Stimulated activated CD8-positive, alpha-beta memory T cell treated with anti-CD3 and anti-CD28 coated beads, Interleukin-4, amount 100 ng/mL, for 4 hours (primary cell): ENCODE measurements around the gene MTFP1.
"Not testable (repeated sequence)": the region's sequence is repeated elsewhere in the genome, so short reads cannot be mapped to it uniquely, and the experiment has no call there.

Experiments used
- DNase-seq, 2 donors: peaks; one replicate each; pipeline ENCODE4 v3.0.0-alpha.2; 2020; ENCODE audit warnings: low read depth in 2 of 2, low spot score in 1 of 2

The MTFP1 gene, protein sequence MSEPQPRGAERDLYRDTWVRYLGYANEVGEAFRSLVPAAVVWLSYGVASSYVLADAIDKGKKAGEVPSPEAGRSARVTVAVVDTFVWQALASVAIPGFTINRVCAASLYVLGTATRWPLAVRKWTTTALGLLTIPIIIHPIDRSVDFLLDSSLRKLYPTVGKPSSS

DNA sequence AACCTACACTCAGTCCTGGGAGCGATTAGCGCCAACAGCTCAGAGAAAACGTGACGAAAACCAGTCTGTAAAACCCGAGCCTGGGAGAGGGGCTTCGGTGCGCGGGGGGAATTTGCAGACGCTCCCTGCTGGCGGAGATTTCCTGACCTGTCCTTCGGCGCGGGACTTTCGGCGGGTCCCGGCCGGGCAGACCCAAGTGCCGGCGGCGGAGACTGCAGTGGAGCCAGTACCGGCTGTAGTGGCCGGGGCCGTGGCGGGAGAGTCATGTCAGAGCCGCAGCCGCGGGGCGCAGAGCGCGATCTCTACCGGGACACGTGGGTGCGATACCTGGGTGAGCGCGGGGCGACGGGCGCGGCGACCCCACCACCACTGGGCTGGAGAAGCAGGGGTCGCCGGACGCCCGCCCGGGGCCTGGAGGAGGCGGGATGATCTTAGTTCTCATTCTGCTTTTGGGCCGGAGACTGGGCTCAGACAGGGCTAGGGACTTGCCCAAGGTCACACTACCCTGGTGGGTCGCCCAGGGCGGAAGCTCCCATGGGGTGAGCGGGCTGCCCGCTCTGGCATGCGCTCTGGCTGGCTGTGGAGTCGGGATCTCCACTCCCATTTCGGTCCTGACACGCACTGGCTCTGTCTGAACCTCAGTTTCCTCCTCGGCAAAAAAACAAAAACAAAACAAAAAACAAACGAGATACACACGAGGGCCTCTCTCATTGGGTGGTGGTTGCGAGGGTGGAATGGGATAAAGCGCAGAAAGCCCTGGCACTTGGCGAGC is at the start of gene MTFP1:
Gene MTFP1 (plus strand): TSS at position 153 of the 772 bp plus-strand sequence. CDS start 112 bp downstream, at position 265.
- DNase-seq, result no peak

DNA sequence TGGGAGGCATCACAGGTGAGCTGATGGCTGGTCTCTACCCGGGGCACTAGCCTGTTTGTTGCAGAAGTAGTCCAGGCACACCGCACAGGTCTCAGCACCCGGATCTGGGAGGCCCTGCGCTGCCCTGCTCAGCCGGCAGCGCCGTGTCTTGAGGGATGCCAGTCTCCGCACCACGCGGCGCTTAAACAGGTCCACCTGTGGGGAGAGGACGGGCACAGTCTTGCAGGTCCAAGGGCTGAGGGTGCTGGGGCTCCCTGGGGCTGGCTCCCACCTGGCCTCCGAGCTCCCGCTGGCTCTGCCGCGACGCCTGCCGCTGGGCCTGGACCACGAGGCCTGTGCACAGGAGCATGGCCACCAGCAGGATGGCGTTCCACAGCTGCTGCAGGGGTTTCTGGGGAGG is 45.6 kb upstream of the MTFP1 start:
- DNase-seq, result no peak

DNA sequence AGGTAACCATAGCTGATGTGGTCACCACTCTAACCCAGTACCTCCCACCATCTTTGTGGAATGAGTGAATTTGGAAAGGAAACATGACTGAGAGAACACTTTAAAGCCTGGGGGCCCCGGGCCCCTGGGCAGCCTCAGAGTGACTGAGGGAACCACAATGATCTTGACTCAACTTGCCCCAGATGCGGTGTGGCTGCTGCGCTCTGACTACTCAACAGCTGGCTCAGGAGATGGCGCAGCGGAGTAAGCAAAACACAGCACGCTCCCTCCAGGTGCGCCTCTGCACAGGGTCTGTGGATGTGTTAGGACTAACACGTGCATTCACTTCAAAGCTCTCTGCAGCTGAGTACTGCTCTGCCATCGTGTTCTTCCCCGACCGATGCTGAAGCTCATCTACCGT is 44.3 kb upstream of the MTFP1 start:
- DNase-seq, result no peak

DNA sequence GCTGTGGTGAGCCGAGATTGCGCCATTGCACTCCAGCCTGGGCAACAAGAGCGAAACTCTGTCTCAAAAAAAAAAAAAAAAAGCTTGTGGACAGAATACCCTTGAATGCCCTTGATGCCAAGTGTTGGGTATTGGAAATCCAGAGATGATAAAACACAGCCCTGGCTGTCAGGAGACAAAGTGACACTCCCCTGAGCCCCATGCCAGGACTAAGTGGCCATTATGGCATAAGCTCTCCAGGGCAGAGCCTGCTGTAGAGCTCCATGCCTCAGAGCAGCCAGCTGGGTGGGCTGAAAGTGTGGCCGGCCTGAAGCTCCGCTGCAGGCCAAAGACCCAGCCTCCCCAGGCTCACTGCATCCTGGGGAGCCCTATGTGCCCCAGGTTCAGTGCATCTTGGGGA is 43.2 kb upstream of the MTFP1 start:
- no peak for DNase-seq

DNA sequence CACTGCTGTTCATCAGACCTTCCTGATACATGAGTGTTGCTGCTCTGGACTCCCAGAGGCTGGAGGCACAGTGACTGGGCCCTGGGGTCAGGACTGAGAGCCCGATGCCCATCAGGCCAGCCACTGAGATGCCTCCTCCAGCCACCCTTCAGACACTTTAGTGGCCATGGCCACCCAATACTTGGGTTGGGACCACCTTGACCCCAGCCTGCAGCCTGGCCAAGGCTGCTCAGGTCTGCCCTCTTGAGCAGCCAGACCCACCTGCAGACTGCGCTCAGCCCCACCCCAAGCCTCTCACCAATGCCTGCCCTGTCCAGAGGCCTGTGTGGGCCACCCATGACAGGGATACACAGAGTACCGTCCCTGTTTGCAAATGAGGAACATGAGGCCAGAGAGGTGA is 42.5 kb upstream of the MTFP1 start:
- DNase-seq, result no peak

DNA sequence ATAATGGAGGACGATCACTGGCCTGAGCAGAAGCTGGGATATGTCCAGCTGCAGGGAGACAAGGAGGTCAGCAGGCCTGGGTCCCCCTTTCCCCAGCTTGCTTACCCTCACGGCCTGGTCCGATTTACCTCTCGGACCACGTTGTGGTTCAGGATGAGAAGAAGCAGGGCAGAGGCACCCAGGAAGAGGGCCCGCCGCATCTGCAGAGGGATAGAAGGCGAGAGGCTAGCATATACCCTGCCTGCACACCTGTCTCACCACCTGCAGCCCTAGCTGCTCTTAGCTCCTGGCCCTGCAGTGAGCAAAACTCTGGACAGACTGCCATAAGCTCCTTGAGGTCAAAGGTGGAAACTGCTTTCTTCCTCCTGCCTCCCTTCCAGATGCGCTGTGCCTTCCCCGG is 39.6 kb upstream of the MTFP1 start:
- DNase-seq, result no peak

DNA sequence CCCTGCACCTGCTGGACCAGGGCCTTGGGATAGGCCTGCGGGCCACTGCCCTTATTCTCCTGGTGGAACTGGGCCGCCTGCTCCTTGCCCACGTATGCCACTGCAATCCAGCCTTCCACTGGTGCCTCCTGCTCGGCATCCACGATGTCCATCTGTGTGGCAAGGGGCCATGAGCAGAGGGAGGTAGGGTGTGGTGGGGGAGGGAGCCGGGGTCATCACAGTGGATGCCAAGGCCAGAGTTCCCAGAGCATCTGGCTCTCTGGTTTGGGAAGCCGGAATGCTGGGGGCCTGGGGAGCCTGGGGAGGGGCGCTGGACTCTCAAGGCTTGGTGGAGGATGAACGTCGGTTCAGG is 39.0 kb upstream of the MTFP1 start:
- no peak for DNase-seq

DNA sequence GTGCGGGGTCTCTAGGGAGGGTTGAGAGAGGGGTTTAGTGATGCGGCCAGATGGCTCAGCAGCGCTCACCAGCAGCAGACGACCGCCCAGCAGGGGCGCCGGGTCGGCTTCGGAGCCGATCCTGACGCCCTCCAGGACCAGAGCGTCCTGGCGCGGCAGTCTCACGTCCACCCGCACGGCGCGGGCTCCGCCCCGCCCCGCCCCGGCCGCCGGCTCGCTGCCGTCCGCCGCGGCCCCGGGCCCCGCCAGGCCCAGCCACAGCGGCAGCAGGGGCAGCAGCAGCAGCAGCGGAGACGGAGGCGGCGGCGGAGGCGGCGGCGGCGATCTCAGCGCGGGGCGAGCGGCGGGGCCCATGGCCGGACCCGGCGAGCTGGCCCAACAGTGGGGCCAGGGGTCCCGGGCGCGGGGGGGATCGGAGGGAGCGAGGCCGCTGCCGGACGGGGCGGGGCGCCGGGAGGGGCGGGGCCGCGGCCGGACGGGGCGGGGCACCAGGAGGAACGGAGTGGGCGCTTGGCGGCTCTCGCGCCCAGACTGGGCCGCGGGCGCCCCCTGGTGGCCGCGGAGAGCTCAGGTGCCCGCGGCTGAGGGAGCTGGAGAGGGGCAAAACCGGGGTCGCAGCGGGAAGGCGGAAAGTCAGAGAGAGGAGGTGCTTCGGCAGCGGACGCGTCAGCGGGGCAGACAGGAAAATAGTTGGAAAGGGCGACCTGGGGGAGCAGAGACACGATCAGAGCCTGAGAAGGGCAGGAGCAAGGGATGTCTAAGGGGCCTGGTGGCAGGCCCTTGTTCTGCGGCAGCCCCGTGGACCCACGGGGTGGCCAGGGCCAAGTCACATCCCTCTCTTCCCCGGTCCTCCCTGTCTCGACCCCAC is 38.4 kb upstream of the MTFP1 start, which contains the start of gene RNF215:
Gene RNF215 (minus strand): TSS at position 452 of the 868 bp plus-strand sequence. CDS start 98 bp downstream, at position 354.
- DNase-seq, result peak; percentile 52 to 59

DNA sequence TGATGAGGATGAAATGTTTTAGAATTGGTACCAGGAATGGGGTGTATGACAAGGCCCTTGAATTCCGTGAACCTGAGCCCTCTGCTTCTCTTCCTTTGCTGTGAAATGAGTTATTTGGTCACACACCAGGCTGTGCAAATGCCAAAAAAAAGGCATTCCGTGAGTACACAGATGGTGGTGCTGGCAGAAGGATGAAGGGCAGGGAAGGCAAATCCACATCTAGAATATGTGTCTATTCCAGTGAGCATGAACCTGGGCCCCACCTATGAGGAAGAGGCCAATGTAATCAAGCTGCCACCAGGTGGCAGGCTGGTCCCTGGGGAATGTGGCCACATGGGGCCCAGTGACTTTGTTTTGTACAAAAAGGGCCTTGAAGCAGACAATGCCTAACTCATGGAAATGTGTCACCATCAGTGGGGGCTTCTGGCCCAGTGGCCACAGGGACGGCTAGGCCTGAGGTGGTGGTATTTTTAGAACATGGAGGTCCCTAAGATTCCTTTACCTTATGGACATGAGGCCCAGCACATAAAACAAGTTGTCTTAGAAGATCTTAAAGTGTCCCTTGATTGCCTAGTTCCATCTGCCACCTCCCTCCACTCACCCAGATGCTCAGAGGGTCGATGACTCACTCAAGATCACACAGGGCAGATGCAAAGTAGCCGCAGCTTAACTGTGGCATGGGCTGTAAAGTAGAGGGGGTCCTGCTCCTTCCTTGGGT is 34.4 kb upstream of the MTFP1 start:
- peak; percentile 48 to 52 for DNase-seq

DNA sequence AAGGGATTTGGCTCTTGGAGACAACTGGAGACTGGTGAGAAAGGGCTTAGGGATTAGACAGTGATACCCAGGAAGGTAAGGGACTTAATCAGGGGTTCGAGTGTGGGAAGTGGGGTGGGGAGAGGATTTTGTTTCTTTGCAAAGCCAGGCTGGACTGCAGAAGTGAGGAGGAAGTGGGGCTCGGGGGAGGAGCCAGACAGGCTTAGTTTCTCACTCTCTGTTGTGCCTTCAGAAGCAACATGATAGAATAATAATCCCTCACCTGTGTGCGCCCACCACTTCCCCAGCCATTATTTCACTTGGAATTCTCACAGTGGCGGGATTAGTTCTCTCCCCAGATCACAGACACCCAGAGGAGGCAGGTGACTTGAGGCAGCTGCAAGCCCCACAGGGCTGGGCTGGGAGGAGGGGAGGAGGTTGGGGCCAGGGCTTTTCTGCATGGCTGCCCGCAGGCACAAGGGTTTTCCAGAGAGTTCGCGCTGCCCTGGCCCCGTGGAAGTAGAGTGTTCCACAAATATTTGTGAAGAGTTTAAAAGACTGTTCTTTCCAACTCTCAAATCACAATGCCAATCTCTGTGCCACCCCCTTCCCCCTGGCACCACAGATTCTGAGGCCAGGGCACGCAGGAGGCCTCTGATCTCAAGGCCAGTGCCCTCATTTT is 32.8 kb upstream of the MTFP1 start:
- DNase-seq, result no peak

DNA sequence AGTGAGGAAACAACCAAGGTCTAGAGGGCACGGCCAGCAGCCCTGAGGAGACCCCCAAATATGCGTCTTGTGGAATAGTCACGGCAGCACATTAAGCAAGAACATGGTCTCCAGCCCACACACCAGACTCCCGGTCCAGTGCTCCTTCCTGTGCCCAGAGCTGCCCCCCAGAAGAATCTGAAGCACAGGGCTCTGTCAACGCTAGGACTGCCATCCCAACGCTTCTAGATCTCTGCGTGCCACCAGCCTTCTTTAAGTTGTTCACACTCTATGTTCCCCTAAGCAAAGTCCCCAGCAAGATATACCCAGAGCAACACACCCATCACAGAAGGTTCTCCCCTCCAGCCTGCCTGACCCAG is 32.3 kb upstream of the MTFP1 start:
- no peak for DNase-seq

DNA sequence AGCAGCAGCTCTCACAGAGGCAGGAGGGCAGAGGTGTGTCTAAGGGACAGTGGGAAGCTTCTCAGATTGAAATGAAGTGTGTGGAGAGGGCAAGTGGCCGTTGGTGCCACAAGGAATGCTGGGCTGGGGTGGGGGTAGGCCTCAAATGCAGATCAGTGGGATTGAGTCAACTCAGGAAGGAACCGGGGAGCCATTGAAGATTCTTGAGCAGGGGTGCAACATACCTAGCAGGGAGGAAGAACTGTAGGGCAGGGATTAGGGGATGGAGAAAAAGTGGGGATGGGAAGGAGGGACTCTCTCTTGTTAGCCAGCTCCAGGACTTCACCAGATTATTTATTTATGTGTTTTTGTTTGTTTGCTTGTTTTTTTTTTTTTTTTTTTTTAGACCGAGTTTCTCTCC is 31.7 kb upstream of the MTFP1 start:
- no peak for DNase-seq

DNA sequence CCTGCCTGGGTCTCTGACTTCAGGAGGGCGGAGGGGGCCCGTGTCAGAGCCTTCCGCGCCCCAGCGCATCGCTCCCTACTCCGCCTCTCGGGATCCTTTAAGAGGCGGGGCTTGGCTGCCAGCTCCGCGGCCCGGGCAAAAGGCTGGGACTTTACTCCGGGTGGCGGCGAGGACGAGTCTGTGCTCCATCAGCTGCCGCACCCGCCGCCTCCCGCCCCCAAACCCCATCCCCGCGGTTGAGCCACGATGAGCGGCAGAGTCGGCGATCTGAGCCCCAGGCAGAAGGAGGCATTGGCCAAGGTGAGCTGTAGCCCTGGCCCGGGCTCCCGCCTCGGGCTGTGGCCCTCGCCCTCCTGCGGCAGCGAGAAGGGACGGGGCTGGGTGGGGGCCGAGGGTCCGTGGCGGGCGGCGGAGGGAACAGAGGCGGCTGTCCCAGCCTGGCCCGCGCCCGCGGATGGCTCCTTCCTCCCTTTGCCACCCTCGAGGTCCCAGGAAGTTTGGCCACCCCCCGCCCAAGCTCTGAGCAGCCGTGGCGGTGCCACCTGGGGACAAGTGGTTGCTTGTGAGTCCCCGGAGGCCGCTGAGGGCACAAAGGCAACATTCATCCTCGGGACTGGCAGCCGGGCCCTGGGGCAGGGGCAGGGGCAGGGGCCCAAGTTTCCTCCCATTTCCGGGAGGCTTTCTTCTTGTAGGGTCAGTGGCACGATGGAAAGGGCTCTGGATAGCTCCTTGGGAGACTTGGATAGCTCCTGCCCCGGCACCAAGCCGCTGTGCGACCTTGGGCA is 28.5 kb upstream of the MTFP1 start, which contains the start of gene SEC14L2:
Gene SEC14L2 (plus strand): TSS at position 148 of the 785 bp plus-strand sequence. CDS start 99 bp downstream, at position 247.
- DNase-seq, result peak in 1 of 2 donors; percentile 15

DNA sequence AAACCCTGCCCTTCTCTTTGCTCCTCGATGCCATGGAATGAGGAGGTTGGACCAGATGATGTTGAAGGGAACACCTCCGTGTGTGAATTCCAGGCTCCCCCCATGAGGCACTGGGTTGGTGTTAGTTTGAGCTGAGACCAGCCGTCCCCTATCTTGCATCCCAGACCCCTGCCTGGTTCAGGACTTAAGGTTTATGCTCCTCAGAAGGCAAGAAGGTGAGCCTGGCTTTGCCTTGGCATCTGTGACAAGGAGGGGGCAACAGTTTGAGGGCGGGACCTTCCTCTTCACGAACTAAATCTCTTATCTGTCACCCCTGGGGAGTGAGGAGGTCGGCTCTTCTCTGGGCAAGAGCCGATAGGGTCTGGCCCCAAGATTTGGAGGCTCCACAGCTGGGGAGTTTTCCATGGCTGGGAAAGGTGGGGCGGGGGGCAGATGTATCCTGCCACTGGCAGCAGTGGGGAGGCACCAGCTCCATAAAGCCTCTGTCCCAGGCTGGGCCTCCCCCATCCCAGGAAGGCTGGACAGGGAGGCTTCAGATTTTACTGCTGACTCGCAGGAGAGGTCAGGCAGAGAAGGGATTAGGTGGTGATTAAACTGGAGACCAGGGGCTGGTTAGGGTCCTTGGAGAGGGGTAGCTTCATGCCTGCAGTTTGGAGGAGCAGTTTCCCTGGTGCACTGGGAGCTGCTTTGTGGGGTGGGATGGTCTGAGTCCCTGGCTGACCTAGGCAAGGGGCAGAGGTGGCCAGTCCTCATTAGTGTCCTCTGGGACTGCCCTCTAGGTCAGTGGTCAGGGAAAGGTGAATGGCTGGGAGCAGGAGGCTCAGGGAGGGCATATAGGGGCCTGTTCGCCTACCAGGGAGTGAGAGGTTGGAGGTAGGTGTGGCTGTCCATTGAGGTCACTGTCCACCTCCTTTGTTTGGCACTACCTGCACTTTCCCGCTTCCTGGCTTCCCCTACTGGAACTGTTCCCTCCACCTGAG is 27.6 kb upstream of the MTFP1 start:
- DNase-seq, result no peak

DNA sequence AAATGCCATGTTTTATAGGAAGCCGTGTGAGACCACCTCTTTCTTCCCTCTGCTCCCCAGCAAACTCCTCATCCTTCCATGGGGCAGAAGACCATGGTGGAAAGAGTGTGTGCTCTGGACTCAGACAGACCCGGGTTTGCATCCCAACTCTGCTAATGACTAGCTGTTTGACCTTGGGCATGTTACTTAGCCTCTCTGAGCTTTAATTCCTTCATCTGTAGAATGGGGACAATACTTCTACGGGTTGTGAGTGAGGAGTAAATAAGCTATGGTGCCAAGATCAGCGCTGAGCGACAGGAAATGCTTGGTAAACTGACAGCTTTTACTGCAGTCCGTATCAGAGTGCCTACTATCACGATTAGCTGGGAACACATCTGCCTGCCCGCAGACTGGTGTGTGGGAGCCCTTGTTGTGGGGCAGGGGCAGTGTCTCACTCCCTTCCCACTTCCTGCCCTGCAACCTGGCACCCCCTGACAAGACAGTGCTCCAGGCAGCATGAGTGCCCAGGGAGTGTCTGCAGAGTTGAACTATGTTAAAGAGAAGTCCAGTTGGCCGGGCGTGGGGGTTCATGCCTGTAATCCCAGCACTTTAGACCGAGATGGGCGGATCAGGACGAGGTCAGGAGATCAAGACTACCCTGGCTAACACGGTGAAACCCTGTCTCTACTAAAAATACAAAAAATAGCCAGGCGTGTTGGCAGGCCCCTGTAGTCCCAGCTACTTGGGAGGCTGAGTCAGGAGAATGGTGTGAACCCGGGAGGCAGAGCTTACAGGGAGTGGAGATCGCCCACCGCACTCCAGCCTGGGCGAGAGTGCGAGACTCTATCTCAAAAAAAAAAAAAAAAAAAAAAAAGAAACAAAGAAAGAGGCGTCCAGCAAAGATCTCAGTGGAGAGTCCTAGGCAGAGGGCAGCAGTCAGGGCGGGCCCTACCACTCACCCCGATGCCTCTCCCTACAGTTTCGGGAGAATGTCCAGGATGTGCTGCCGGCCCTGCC is 26.6 kb upstream of the MTFP1 start:
- no peak for DNase-seq

DNA sequence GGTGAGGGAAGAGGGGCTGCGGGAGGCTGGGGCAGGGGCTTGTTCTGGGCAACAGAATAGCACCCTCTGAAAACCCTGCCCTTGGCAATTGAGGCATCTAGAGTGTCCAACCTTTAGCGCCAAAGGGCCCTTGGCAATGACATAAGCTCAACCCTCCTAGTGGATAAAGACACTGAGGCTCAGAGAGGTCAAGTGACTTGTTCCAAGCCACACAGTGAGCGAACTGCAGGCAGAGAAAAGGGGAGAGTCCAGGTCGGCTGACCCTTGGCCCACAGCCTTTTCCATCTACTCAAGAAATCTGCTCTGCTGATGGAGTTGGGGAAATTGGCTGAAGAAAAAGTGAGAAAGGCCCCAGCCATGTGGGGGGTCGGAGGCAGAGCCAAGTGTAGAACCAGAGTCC is 25.9 kb upstream of the MTFP1 start:
- no peak for DNase-seq

DNA sequence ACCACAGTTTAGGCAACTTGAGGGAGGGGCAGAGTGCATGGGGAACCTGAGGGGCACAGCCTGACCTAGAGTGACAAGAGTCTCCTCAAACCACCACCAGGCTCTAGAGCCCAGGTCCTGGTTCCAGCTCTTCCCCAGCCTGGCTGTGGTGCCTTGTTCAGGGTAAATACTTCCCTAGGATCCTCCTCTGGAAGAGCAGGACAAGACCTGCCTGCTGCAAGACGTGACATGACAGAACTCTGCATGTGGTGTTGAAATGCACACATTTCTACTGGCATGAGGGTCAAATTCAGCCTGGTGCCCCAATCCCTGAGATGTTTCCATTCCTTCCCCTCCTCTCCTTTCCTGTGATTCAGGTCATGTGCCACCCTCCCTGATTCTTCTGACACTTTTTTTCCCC is 25.4 kb upstream of the MTFP1 start:
- DNase-seq, result no peak

DNA sequence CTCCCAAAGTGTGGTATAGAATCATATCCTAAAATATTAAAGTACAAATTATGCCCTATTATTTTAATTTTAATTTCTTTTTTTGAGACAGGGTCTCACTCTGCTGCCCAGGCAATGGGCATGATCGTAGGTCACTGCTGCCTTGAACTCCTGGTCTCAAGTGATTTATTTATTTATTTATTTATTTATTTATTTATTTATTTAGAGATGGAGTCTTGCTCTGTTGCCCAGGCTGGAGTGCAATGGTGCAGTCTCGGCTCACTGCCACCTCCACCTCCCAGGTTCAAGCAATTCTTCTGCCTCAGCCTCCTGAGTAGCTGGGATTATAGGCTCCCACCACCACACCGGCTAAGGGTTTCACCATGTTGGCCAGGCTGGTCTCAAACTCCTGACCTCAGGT is 24.5 kb upstream of the MTFP1 start:
- DNase-seq, result not testable (repeated sequence)
